ENCODE data around the gene DNAH2.

The DNAH2 gene

GRCh38 chr17:7873051-7873450 lies 155.5 kb downstream of the DNAH2 start:
- DNase-seq (ENCODE audit: low spot score) = no peak

- DNase-seq (ENCODE audit: low spot score) = no peak
Measured at GRCh38 chr17:7875804-7876370, 158.3 kb downstream of the DNAH2 start.

- no peak for DNase-seq (ENCODE audit: low spot score)
Measured at GRCh38 chr17:7878234-7878633, 160.7 kb downstream of the DNAH2 start.

- DNase-seq (ENCODE audit: low spot score) = no peak
Measured at GRCh38 chr17:7880076-7880868, 162.7 kb downstream of the DNAH2 start.

DNA sequence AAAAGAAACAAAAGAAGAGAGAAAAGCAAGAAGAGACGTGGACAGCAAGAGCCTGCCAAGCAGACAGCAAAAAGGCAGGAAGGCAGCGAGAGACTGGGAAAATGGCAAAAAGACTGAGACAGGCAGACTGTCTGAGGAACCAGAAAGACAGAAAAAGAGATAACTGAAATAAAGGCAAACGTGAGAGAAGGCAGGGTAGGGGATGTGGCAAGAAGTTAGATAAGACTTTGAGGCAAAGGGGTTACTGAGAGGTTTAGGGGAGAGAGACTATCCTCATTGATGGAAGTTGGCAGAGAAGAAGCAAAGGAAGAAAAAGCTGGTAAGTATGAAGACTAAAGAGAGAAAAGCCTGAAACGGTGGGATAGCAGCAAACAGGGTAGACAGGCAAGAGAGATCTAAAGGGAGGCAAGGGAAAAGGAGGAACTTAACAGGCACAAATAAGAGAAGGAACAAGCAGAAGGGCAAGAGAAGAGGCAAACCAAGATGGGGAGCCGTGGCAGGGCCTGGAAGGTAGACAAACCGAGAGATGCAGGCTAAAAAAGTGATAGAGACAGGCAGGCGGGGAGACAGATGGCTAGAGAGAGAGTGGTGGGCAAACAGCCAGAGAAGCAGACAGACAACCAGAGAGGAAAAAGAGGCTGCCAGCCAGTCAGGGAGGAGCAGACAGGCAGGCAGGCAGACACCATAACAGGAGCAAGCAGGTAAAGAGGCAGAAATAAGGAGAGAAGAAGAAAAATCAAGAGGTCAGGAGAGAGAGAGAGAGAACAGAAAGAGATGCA lies 163.9 kb downstream of the DNAH2 start:
- DNase-seq (ENCODE audit: low spot score) = no peak

DNA sequence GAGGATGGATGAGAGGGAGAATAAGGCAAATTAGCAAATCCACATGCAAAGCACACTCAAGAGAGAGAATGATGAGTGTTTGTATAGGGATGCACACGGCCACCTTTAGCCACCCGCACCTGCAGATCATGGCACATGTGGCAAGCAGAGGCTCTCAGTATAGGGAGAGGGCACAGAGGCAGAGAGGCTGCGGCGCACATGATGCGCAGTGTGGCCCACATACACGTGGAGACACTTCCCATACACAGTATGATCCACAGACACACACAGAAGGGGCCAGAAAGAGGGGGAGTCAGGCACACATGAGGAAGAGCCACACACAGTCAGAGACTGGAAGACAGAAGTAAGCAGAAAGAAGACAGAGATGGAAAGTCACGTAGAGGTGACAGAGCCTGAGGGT lies 164.5 kb downstream of the DNAH2 start:
- DNase-seq (ENCODE audit: low spot score) = no peak

- DNase-seq (ENCODE audit: low spot score) = no peak
Measured at GRCh38 chr17:7882629-7883028, 165.1 kb downstream of the DNAH2 start.

All from germinal center (tissue), 1 donor.